G401 (cell line): Measurements from ENCODE around the gene AMPD3. TPM values are rescaled to one million over a fixed set of nuclear protein-coding genes. Genes with fewer than 3 reads are reported as not detected.

Experiments
- DNase-seq: peaks from one replicate; pipeline ENCODE4 v3.0.0-alpha.2; 2015; ENCODE audit warnings: low spot score
- in situ Hi-C: cut with HindIII; loops from 2 replicates; pipeline ENCODE4 v1.10.0; 2016; ENCODE audit warnings: low sequenced_read_pairs, mixed read lengths
- total RNA-seq: library from RNA; depleted of rRNA; stranded (reverse); fragments of >200 nt; shearing (Covaris generic); gene quantifications from 2 replicates; pipeline ENCODE4 v1.2.3, GENCODE V29; 2014; rRNA removed

Gene AMPD3
- total RNA-seq, 1 experiment from 2014 or later, result 0.54 TPM

- in situ Hi-C loops, result no loop called here
- no peak for DNase-seq
Observed at GRCh38 chr11:10550503-10551289, 95.6 kb downstream of the AMPD3 start.

GRCh38 chr11:10551290-10551592, 96.2 kb downstream of the AMPD3 start:
- in situ Hi-C loops, result no loop called here
- DNase-seq, result no peak

DNA sequence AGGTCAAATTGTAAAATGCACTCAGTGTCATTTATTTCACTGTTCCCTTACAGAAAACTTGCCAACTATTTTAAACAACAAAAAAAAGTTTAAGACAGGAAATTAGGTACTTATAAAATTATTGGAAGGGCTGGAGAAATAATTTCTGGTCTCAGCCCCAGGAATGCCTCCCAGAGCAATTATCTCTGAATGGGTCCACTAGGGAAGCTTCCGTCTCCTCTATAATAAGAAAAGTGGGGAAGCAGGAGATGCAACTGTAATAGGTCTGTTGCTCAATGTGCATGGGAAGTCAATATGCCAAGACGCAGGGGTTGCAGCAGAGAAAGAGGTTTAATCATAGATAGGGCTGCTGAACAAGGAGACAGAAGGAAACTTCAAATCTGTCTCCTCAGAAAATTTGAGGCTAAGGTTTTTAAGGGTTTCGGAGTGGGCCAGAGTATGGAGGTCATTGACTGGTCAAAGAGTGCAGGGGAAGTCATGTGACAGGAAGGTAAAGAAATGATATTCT, 96.8 kb downstream of the AMPD3 start:
- DNase-seq, result no peak
- in situ Hi-C loops, result no loop called here

GRCh38 chr11:10556590-10556989, 101.5 kb downstream of the AMPD3 start:
- in situ Hi-C loops, result no loop called here
- DNase-seq, result no peak

Other genes with a start within 250 kb of the AMPD3 start
- gene SBF2, start 161.0 kb upstream of the AMPD3 start, total RNA-seq, result 35.9 and 67.9 TPM in 2 replicates
- gene ADM, start 150.2 kb upstream of the AMPD3 start, total RNA-seq, result 209 and 276 TPM in 2 replicates
- gene RNF141, start 85.9 kb downstream of the AMPD3 start, total RNA-seq, result 24.2 and 27.7 TPM in 2 replicates
- not detected in 2 replicates for gene LYVE1, start 113.4 kb downstream of the AMPD3 start, total RNA-seq
- 3.9 and 4.1 TPM in 2 replicates for gene IRAG1, start 238.5 kb downstream of the AMPD3 start, total RNA-seq